Peyer's patch (tissue), 4 donors: ENCODE data around the gene ATG4B. TPM values are rescaled to one million over a fixed set of nuclear protein-coding genes. Genes with fewer than 3 reads are reported as not detected.

ENCODE experiments used
- DNase-seq, 3 donors: peaks; one replicate each; pipeline ENCODE4 v3.0.0-alpha.2; 2017 to 2019
- H3K27ac ChIP-seq, 4 donors: fragments of 200-600 bp; sonication (generic); one replicate each; pipeline ENCODE4 v1.5.1; 2016 to 2019
- H3K27me3 ChIP-seq, 2 donors: fragments of 200-600 bp; sonication (generic); one replicate each; pipeline ENCODE4 v1.5.1; 2019
- H3K36me3 ChIP-seq, 3 donors: fragments of 200-600 bp; sonication (generic); one replicate each; pipeline ENCODE4 v1.5.1; 2016 to 2019
- H3K4me1 ChIP-seq, 4 donors: fragments of 200-600 bp; sonication (generic); one replicate each; pipeline ENCODE4 v1.5.1; 2016 to 2019
- H3K4me3 ChIP-seq, 4 donors: fragments of 200-600 bp; sonication (generic); 1 replicate in 3 of 4; 2 replicates in 1 of 4; pipeline ENCODE4 v1.5.1; 2016 to 2019; ENCODE audit warnings: mild to moderate bottlenecking in 1 of 4
- H3K9me3 ChIP-seq, 4 donors: fragments of 200-600 bp; sonication (generic); one replicate each; pipeline ENCODE4 v1.5.1; 2016 to 2019; ENCODE audit warnings: mild to moderate bottlenecking in 1 of 4
- POLR2A ChIP-seq, 2 donors: fragments of 450-650 bp; IDR thresholded peaks; one replicate each; pipeline ENCODE4 v1.5.1; 2017; ENCODE audit warnings: antibody characterized with exemption in 2 of 2, mild to moderate bottlenecking in 2 of 2, moderate library complexity in 2 of 2
- total RNA-seq, 4 donors: library from RNA; depleted of rRNA; stranded (reverse); fragments of >200 nt; gene quantifications; one replicate each; pipeline ENCODE4 v1.1.0, GENCODE V29; 2016
- TF ChIP-seq, protein P1 (sequence below), 6 experiments: fragments of 450-650 bp in 4 of 6; fragments of 200-600 bp in 2 of 6; sonication (generic) in 1 of 6; IDR thresholded peaks; one replicate each; pipeline ENCODE4 v1.5.1; 2017 to 2019; ENCODE audit warnings: antibody characterized with exemption in 6 of 6, mild to moderate bottlenecking in 3 of 6, moderate library complexity in 1 of 6

Gene ATG4B
- total RNA-seq, 4 donors from 2014 or later = 133 to 272 (median 259) TPM

DNA sequence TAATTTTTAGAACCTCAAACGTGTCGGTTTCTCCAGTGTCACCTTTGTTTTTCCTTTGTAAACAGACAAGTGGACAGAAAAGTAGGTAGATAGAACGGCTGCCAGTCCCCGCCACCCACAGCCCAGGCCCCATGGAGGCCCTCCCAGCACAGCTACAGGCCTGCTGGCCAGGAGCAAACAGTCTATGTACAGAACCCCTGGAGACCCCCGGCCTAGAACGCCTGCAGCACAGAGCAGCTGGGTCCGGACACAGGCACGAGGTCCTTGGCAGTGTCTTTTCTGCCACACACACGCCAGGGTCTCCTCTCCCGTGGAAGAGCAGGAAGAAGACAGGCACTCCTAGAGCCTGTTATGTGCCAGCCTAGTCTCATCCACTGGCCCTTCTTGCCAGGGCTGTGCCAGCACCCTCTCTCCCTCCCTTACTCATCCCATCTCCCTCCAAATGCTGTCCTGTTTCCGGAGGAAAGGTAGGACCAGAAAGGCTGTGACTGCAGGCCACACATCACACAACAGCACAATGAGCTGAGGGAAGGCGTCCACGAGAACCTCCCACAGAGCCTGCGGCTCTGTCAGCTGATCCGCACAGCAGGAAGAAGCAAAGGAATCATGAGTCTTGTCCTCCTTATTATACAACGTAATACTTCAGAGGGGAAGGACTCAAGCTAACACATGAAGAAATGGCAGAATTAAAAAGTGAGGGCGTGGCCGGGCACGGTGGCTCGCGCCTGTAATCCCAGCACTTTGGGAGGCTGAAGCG lies 41.5 kb downstream of the ATG4B start:
- no peak for DNase-seq
- no peaks in the 10 kb centered on the region for H3K27me3 ChIP-seq
- H3K4me1 ChIP-seq = no peaks in the 10 kb centered on the region
- H3K27ac ChIP-seq = no peak overlapping the region
- no peaks in the 10 kb centered on the region for H3K9me3 ChIP-seq
- H3K36me3 ChIP-seq = peaks cover 0 to 39% (median 0%) of the 10 kb centered on the region in 3 donors
- no peak for TF ChIP-seq POLR2A (IDR thresholded peaks at IDR 0.05)
- TF ChIP-seq, protein P1, sequence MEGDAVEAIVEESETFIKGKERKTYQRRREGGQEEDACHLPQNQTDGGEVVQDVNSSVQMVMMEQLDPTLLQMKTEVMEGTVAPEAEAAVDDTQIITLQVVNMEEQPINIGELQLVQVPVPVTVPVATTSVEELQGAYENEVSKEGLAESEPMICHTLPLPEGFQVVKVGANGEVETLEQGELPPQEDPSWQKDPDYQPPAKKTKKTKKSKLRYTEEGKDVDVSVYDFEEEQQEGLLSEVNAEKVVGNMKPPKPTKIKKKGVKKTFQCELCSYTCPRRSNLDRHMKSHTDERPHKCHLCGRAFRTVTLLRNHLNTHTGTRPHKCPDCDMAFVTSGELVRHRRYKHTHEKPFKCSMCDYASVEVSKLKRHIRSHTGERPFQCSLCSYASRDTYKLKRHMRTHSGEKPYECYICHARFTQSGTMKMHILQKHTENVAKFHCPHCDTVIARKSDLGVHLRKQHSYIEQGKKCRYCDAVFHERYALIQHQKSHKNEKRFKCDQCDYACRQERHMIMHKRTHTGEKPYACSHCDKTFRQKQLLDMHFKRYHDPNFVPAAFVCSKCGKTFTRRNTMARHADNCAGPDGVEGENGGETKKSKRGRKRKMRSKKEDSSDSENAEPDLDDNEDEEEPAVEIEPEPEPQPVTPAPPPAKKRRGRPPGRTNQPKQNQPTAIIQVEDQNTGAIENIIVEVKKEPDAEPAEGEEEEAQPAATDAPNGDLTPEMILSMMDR (IDR thresholded peaks at IDR 0.05) = no peak
- no peak overlapping the region for H3K4me3 ChIP-seq

DNA sequence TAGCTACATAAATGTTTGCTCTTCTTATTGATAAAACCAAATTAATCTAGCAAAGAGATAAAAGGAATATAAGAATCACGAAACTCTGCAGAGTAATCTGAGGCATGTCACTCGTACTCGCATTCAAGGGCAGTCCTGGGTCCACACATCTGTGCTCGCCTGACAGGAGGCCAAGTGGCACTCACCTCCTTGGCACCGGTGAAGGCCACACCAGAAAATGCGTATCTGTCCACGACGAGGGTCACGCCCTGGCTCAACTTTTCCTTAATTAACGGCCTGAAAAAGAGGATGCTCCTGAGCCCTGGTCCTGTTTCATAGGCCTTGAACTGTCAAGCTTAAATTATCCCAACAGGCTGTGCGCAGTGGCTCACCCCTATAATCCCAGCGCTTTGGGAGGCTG lies 42.6 kb downstream of the ATG4B start:
- Histone ChIP-seq H3K4me3 (no peak overlapping the region), H3K27me3 (no peaks in the 10 kb centered on the region), H3K9me3 (no peaks in the 10 kb centered on the region), H3K36me3 (peaks cover 0 to 32% (median 0%) of the 10 kb centered on the region in 3 donors), H3K27ac (no peak overlapping the region), H3K4me1 (no peaks in the 10 kb centered on the region)
- no peak for TF ChIP-seq POLR2A (IDR thresholded peaks at IDR 0.05)
- TF ChIP-seq, protein P1 (IDR thresholded peaks at IDR 0.05) = no peak
- DNase-seq = no peak

DNA sequence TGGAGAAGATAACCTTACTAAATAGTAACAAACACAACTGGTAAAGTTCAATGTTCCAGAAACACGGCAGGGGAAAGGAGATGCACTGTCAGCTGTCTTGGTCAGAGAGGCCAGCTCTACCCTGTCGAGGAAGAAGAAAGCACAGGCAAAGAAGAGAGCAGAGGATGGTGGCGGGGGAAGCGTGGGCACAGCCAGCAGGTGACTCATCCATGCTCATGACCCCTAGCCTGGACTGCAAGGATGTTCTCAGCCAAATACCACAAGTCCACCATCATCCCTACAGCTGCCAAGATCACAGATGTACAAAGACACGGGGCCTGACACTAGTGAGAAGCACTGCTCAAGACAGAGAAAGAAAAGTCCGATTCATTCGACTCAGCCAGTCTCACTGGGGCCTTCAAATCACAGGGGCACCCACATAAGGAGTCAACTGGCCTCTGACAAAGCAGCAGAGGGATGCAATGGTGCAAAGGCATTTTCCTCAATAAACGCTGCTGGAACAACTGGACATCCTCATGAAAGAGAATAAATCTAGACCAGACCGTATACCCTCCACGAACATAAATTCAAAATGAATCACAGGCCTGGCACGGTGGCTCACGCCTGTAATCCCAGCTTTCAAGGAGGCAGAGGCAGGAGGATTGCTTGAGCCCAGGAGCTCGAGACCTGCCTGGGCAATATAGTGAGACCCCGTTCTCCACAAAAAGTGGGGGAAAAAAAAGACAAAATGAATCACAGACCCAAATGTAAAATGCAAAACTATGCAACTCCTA lies 43.5 kb downstream of the ATG4B start:
- H3K9me3 ChIP-seq = no peaks in the 10 kb centered on the region
- H3K36me3 ChIP-seq = peaks cover 0 to 32% (median 0%) of the 10 kb centered on the region in 3 donors
- no peak overlapping the region for H3K27ac ChIP-seq
- TF ChIP-seq, protein P1 (IDR thresholded peaks at IDR 0.05) = no peak
- no peak for TF ChIP-seq POLR2A (IDR thresholded peaks at IDR 0.05)
- no peaks in the 10 kb centered on the region for H3K27me3 ChIP-seq
- no peak overlapping the region for H3K4me3 ChIP-seq
- peaks cover 0 to 8% (median 0%) of the 10 kb centered on the region in 4 donors for H3K4me1 ChIP-seq
- DNase-seq = no peak

DNA sequence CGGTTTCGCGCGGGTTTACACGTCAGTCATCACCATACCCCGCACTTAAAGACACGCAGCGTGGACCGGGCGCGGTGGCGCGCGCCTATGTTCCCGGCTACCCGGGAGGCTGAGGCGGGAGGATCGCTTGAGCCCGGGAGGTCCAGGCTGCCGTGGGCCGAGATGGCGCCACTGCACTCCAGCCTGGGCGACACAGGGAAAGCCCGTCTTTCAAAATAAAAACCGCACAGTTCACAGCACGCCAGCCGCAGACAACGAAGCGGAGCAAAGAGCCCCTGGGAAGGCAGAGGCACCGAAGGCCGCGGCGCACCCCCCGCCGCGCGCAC lies 48.8 kb downstream of the ATG4B start:
- DNase-seq = no peak
- Histone ChIP-seq H3K9me3 (no peaks in the 10 kb centered on the region), H3K4me1 (peaks cover 0 to 25% (median 7%) of the 10 kb centered on the region in 4 donors), H3K36me3 (peaks cover 0 to 23% (median 0%) of the 10 kb centered on the region in 3 donors), H3K4me3 (peak overlapping the region; percentile 84 to 99 (median 94)), H3K27ac (peak overlapping the region; percentile 66 to 91 (median 90)), H3K27me3 (no peaks in the 10 kb centered on the region)
- no peak for TF ChIP-seq POLR2A (IDR thresholded peaks at IDR 0.05)
- TF ChIP-seq, protein P1 (IDR thresholded peaks at IDR 0.05) = no peak

DNA sequence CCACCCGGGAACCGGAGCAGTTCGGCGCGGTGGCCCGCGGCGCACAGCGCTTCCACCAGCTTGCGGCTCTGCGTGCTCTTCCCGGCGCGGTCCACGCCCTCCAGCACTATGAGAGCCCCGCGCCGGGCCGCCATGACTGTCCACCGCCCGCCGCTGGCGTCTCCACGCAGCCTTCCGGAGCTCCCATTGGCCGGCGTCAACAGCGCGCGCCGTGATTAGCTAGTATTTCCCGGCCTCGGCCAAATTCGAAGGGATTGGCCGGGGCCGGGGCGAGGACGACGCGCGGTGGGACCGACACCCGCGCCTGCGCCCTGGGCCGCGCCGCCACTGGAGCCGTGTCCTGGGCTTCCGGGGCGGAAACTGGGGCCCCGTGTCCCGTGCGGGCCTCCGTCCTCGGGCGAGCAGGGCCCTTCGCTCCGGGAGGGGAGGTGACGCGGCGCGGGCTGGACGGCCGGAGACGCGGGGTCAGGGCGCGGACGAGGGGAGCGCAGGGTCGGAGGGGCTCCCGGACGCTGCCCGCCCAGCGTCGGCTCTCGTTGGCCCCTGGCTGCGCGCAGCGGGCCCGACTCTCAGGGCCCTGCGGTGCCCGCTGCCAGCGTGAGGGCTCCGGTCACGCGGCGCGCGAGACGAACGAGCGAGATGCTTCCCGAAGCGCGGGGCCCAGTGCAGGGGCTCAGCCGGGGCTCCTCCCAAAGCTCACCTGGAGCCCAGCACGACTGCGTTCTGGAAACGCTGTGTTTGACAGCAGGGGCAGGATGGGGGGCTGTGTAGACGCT lies 49.3 kb downstream of the ATG4B start, which contains the start of gene DTYMK:
TSS of gene DTYMK (minus strand) at position 166 of the 776 bp plus-strand sequence. CDS start at position 134, 32 bp downstream.
- peak within 1 kb of the TSS; percentile 90 to 91 (median 91) for H3K27ac ChIP-seq
- no peaks in the 10 kb centered on the region for H3K9me3 ChIP-seq
- peaks cover 0 to 25% (median 7%) of the 10 kb centered on the region in 4 donors for H3K4me1 ChIP-seq
- H3K27me3 ChIP-seq = no peaks in the 10 kb centered on the region
- peaks cover 0 to 18% (median 0%) of the 10 kb centered on the region in 3 donors for H3K36me3 ChIP-seq
- H3K4me3 ChIP-seq = peak within 1 kb of the TSS; percentile 84 to 99 (median 94)
- TF ChIP-seq, protein P1 (IDR thresholded peaks at IDR 0.05) = no peak
- TF ChIP-seq POLR2A (IDR thresholded peaks at IDR 0.05) = peak; percentile 74 to 87
- peak; percentile 92 to 98 (median 98) for DNase-seq
